ENCODE measurements around the gene EDC4. TPM values are rescaled to one million over a fixed set of nuclear protein-coding genes. Genes with fewer than 3 reads are reported as not detected.

Gene EDC4, protein sequence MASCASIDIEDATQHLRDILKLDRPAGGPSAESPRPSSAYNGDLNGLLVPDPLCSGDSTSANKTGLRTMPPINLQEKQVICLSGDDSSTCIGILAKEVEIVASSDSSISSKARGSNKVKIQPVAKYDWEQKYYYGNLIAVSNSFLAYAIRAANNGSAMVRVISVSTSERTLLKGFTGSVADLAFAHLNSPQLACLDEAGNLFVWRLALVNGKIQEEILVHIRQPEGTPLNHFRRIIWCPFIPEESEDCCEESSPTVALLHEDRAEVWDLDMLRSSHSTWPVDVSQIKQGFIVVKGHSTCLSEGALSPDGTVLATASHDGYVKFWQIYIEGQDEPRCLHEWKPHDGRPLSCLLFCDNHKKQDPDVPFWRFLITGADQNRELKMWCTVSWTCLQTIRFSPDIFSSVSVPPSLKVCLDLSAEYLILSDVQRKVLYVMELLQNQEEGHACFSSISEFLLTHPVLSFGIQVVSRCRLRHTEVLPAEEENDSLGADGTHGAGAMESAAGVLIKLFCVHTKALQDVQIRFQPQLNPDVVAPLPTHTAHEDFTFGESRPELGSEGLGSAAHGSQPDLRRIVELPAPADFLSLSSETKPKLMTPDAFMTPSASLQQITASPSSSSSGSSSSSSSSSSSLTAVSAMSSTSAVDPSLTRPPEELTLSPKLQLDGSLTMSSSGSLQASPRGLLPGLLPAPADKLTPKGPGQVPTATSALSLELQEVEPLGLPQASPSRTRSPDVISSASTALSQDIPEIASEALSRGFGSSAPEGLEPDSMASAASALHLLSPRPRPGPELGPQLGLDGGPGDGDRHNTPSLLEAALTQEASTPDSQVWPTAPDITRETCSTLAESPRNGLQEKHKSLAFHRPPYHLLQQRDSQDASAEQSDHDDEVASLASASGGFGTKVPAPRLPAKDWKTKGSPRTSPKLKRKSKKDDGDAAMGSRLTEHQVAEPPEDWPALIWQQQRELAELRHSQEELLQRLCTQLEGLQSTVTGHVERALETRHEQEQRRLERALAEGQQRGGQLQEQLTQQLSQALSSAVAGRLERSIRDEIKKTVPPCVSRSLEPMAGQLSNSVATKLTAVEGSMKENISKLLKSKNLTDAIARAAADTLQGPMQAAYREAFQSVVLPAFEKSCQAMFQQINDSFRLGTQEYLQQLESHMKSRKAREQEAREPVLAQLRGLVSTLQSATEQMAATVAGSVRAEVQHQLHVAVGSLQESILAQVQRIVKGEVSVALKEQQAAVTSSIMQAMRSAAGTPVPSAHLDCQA (N-terminal part only)
- 10 to 100 TPM; 43.8 to 72.6 (median 53.5) TPM for total RNA-seq

DNA sequence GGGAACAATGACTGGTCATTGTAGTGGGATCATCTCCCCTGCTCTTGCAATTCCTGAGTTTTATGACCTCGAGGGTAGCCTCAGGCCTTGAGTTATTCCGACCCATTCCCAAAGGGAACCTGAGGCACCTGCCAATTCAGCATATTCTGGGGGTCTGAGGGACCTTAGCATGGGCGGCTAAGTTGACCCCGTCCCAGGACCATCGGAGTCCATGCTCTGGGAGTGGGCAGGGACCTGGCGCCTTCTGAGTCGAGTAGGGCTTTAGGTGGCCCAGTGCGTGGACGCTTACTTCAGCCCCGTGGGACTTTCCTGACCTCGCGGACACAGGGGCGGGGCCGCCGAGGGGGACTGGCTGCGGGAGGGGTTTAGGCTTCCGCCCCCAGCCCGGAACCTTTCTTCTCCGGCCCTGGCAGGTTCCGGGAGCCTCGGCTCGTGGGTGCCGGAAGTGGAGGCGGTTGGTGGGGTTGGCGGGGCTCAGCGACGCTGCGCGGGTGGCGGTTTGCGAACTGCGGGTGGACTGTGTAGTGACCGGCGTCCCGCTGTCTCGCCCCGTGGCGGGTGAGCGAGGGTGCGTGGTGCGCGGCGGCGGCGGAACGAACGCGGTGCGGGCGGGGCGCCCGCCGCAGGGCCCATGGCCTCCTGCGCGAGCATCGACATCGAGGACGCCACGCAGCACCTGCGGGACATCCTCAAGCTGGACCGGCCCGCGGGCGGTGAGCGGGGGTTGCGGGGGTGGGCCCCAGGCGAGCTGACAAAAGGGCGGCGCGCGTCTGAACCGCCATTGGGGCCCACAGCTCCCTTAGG, at the start of gene EDC4:
TSS of gene EDC4 (plus strand) at position 422 of the 804 bp plus-strand sequence. CDS start at position 632, 210 bp downstream.
- TF ChIP-seq EP300 (IDR thresholded peaks at IDR 0.05) (no peak), POLR2A (IDR thresholded peaks at IDR 0.05) (peak; percentile 65 to 78), POLR2AphosphoS5 (IDR thresholded peaks at IDR 0.05) (peak; percentile 90)
- TF ChIP-seq, protein P1, sequence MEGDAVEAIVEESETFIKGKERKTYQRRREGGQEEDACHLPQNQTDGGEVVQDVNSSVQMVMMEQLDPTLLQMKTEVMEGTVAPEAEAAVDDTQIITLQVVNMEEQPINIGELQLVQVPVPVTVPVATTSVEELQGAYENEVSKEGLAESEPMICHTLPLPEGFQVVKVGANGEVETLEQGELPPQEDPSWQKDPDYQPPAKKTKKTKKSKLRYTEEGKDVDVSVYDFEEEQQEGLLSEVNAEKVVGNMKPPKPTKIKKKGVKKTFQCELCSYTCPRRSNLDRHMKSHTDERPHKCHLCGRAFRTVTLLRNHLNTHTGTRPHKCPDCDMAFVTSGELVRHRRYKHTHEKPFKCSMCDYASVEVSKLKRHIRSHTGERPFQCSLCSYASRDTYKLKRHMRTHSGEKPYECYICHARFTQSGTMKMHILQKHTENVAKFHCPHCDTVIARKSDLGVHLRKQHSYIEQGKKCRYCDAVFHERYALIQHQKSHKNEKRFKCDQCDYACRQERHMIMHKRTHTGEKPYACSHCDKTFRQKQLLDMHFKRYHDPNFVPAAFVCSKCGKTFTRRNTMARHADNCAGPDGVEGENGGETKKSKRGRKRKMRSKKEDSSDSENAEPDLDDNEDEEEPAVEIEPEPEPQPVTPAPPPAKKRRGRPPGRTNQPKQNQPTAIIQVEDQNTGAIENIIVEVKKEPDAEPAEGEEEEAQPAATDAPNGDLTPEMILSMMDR (IDR thresholded peaks at IDR 0.05): peak in 1 of 4 experiments; percentile 22
- peaks cover 3 to 46% (median 22%) of the 10 kb centered on the region in 3 donors for H3K4me1 ChIP-seq
- no peaks in the 10 kb centered on the region for H3K9me3 ChIP-seq
- peak within 1 kb of the TSS; percentile 65 to 99 for H3K4me3 ChIP-seq
- peaks cover 0 to 70% of the 10 kb centered on the region in 2 donors for H3K36me3 ChIP-seq
- peak; percentile 91 for ATAC-seq
- H3K27ac ChIP-seq: peak within 1 kb of the TSS; percentile 41 to 89 (median 86)
- H3K27me3 ChIP-seq: no peaks in the 10 kb centered on the region
- WGBS, 2 donors (ENCODE audit: low coverage in 1 of 2): 20% methylated on average over 1 of the region's 72 CpGs; no CpG with 5 or more reads in 1 of the 2 donors

DNA sequence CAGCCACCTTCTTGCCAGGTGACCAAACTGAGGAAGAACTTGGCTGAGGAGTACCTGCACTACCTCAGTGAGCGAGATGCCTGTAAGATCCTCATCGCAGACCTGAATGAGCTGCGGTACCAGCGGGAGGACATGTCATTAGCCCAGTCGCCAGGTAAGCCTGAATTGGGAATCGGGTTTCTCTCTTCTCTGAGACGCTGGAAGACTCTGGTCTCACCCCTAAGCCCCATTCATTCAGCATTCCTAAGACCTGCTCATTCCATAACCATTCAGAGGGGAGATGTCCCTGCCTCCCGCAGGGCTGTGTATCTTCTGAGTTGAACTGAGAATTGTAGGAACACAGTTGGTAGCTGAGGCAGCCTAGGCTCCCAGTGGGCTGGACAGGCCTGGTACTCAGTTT, 47.7 kb upstream of the EDC4 start:
- Histone ChIP-seq H3K27ac (no peak overlapping the region), H3K9me3 (no peaks in the 10 kb centered on the region), H3K27me3 (no peaks in the 10 kb centered on the region), H3K4me3 (no peak overlapping the region), H3K4me1 (no peaks in the 10 kb centered on the region), H3K36me3 (peaks cover 0 to 40% of the 10 kb centered on the region in 2 donors)
- TF ChIP-seq POLR2A (IDR thresholded peaks at IDR 0.05): no peak
- no peak for TF ChIP-seq POLR2AphosphoS5 (IDR thresholded peaks at IDR 0.05)
- TF ChIP-seq EP300 (IDR thresholded peaks at IDR 0.05): no peak
- TF ChIP-seq, protein P1 (IDR thresholded peaks at IDR 0.05): no peak
- no peak for ATAC-seq
- WGBS, 2 donors (ENCODE audit: low coverage in 1 of 2): 82 to 89% methylated on average over 5 to 7 of the region's 8 CpGs

DNA sequence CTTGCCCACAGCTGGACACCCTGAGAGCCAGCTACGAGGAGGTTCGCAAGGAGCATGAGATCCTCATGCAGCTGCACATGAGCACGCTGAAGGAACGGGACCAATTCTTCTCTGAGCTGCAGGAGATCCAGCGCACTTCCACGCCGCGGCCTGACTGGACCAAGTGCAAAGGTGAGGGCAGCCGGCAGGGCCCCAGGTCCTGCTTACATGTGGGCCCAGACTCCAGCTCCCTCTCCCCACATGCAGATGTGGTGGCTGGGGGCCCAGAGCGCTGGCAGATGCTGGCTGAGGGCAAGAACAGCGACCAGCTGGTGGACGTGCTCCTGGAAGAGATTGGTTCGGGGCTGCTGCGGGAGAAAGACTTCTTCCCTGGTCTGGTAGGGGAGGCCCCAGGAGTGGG, 46.9 kb upstream of the EDC4 start:
- Histone ChIP-seq H3K36me3 (peaks cover 0 to 47% of the 10 kb centered on the region in 2 donors), H3K4me1 (no peaks in the 10 kb centered on the region)
- TF ChIP-seq EP300 (IDR thresholded peaks at IDR 0.05) (no peak), POLR2A (IDR thresholded peaks at IDR 0.05) (no peak), POLR2AphosphoS5 (IDR thresholded peaks at IDR 0.05) (no peak)
- TF ChIP-seq, protein P1 (IDR thresholded peaks at IDR 0.05): no peak

DNA sequence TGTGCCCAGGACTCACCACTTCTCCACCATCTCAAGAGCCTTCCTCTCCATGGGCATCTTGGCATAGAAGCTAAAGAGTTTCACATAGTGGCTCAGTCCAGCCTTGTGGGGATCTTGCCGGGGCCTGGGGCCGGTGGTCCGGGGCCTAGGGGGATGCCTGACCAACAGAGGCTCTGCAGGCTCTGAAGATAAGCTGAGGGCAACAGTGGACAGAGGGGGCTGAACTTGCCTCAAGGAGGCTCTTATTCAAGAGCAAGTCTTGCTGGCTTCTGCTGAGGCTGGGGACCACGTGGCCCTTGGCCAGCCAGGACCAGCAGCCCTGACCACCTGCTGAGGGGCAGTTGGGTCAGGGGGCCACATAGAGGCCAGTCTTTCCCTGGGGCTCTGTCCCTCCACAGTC, 44.2 kb upstream of the EDC4 start:
- no peak overlapping the region for H3K27ac ChIP-seq
- TF ChIP-seq POLR2AphosphoS5 (IDR thresholded peaks at IDR 0.05): no peak
- TF ChIP-seq, protein P1 (IDR thresholded peaks at IDR 0.05): no peak
- no peak for TF ChIP-seq POLR2A (IDR thresholded peaks at IDR 0.05)
- TF ChIP-seq EP300 (IDR thresholded peaks at IDR 0.05): no peak

More for the DNA sequence above, 46.9 kb upstream of the EDC4 start:
- ATAC-seq: no peak
- H3K27ac ChIP-seq: no peak overlapping the region
- H3K27me3 ChIP-seq: no peaks in the 10 kb centered on the region
- no peak overlapping the region for H3K4me3 ChIP-seq
- WGBS, 2 donors (ENCODE audit: low coverage in 1 of 2): 100% methylated on average over 1 of the region's 14 CpGs; no CpG with 5 or more reads in 1 of the 2 donors
- H3K9me3 ChIP-seq: no peaks in the 10 kb centered on the region

More for the DNA sequence above, 44.2 kb upstream of the EDC4 start:
- H3K27me3 ChIP-seq: no peaks in the 10 kb centered on the region
- no peaks in the 10 kb centered on the region for H3K9me3 ChIP-seq
- WGBS, 2 donors (ENCODE audit: low coverage in 1 of 2): no CpG with 5 or more reads among the region's 4 CpGs
- peaks cover 0 to 61% of the 10 kb centered on the region in 2 donors for H3K36me3 ChIP-seq
- peaks cover 0 to 13% (median 10%) of the 10 kb centered on the region in 3 donors for H3K4me1 ChIP-seq
- H3K4me3 ChIP-seq: no peak overlapping the region
- no peak for ATAC-seq

Measured in gastroesophageal sphincter (tissue), 4 donors.